GM20431 (cell line): ENCODE results near the gene ZFR.

Experiments
- in situ Hi-C: fragments of 300-500 bp; cut with MseI, MboI; formaldehyde crosslinking; loops from one replicate; pipeline ENCODE4 v1.15.0; 2020; ENCODE audit warnings: low sequenced_read_pairs; ENCODE audit not compliant: unreplicated experiment

The ZFR gene

DNA sequence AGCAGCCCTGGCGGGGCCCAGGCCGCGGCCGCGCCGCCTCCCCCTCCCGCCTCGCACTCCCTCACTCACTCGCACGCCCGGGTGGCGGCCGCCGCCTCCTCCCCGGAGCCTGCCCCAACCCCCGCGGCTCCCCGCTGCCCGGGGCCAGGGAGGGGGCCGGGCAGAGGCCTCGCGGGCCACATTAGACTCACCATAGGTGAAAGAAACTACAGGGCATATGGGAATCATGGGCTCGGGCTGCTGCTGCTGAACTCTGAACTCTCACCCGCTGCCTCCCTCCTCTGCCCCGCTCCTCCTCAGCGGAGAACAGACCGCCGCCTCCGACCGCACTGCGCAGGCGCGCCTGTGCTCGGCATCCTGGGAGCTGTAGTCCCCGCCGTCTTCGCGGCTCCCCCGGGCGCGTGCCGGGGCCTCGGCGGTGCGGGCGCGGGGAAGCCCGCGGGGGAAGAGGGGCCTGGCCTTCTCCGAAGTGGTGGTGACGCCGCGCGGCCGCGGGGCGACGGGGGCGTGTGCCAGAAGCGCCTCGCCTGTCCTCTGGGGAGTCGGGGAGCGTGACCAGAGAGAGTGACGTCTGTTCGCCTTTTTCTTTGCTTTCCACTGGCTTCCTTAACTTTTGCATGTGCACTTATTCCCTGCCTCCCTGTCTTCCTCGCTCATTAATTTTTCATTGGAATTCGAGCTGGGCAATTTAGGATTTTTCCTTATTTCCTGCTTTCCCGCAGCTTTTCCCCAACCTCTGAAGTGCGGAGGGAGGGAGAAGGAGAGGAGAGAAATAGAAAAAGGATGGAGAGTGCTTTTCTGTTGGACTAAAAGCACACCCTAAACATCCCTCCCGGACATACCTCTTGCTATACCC lies at the start of gene ZFR:
Gene ZFR (minus strand): TSS at position 310 of the 856 bp plus-strand sequence. CDS start 82 bp downstream, at position 228.
- in situ Hi-C loops: no loop called here

DNA sequence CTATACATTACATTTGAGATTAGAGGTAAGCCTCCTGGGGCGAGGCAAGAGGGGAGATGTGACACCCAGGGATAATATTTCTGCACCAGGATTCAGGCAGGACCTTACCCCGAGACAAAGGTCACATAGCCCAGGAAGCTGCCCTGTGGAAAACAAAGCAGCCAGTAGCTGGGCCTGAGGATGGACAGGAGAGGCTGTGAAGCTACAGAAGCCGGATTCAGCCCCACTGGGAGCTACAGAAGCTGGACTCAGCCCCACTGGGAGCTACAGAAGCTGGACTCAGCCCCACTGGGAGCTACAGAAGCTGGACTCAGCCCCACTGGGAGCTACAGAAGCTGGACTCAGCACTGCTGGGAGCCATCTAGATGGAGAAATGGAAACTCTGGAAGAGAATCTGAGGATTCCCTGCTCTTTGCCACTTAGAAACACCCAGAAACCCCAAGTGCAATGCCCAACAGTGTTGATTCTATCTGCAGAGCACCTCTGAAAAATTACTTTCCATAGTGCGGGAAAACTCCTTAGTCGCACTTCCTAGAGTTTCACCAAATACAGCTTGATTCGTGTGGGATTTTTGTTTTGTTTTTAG lies 46.5 kb upstream of the ZFR start:
- in situ Hi-C loops: no loop called here

DNA sequence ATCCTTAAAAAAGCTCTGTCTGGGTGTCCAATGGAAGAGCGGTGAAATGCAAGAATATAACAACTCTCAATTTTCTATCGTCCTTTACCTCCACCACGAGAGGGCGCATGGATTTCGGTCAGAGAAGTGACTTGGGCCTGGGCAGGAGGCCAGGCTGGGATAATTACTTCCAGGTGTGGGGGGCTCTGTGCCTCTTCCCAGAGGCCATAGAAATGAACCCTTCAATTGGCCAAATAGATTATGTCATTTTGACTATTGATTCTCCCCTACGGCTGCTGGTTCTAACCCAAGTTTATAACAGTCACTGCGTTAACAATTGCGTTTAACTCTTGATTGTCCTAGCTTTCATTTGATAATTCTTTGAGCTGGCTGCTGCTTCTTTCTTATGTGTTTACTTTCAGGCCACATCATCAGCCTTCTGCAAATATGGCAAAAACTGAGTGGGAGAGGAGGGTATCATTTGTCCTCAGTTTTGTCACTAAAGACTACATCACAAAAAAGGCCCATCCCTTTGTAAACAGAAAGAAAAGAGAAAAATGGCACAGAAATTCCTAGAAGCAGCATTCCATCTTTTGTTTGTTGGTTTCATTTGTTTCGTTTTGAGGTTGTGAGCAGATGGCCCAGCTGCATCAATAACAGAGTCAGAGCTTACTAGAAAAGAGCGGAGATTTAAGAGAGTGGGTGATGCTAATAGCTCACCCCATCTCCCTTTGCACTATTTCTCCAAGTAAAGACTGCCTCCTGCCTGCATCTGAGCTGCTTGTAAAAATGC lies 45.4 kb upstream of the ZFR start:
- in situ Hi-C loops: loop anchor here (10.0 kb wide), 1 partner anchor 105 kb away; no protein-coding TSS in a partner anchor

DNA sequence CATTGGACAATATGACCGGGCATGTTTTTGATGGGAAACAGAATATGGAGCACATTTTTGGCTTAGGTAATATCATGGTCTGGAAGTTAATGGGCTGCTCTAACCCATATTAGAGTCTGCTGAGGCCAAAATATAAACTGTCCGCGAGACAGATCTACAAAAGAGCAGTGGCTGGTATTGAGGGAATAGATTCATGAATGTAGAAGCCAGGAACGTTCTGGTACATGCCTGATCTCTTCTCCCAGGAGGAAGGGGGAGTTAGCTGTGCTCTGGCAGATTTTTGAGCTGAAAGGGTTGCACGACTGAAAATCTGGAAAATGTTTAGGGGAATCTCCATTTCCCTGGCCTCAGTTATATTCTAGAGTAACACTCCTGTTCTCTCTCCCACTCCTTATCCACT lies 42.9 kb upstream of the ZFR start:
- in situ Hi-C loops: loop anchor here (10.0 kb wide), 1 partner anchor 107 kb away; no protein-coding TSS in a partner anchor

DNA sequence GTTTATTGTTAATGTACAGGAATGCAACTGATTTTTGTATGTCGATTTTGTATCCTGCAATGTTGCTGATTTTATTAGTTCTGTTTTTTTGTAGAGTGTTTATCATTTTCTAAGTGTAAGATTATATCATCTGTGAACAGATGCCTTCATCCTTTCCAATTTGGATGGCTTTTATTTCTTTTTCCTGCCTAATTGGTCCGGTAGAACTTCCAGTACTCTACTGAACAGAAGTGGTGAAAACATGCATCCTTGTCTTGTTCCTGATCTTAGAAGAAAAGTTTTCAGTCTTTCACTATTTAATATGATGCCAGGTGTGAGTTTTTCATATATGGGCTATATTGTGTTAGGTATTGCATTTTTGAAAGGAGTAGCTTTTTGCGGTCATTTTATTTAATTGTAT lies 42.5 kb upstream of the ZFR start:
- in situ Hi-C loops: loop anchor here (10.0 kb wide), 1 partner anchor 108 kb away; no protein-coding TSS in a partner anchor

DNA sequence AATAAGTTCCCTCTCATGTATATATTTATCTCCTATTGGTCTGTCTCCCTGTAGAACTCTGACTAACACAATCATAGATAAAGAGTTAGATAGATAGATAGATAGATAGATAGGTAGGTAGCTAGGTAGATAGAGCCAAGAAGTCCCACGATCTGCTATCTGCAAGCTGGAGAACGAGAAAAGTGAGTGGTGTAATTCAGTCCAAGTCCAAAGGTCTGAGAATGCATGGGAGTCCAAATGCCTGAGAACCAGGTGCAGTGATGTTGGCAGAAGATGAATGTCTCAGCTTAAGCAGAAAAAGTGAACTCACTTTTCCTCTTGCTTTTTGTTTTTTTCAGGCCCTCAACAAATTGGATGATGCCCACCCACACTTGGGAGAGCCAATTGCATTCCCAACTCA lies 37.7 kb upstream of the ZFR start:
- in situ Hi-C loops: loop anchor here (10.0 kb wide), 1 partner anchor 113 kb away; no protein-coding TSS in a partner anchor

DNA sequence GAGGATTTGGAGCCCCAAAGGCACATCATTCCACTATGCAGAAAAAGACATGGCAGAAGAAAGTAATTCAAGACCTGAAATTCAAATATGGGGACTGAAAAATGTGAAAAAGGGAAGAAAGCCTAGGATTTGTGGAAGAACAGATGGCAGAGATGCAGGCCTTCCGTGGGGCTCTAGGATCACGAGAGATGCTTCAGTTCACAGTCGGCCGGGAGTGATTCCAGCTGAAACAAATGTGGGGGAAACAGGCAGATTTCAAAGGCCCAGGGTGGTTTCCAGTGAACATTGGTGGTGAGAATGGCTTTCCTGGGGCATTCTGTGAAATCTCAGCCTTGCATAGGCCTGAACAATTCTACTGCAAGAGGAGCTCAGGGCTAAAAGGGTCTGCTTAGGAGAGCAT lies 34.6 kb upstream of the ZFR start:
- in situ Hi-C loops: no loop called here

DNA sequence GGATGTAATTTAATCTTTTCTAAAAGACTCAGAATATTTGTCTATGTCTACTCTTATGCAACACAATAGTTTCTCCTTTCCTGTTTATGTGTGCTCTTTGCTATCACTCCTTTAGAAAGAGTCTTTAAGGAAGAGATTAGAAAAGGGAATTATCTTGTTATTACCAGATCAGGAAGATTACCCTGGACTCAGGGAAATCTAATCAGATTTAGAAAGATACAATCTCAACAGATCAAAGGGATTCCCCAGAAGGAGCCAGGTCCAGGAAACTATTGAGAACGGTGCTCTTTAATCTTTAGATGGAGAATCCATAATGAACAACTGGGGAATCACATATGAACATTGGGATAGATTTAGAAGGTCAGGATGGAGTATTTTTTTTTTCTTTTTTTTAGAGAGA lies 32.4 kb upstream of the ZFR start:
- in situ Hi-C loops: no loop called here

DNA sequence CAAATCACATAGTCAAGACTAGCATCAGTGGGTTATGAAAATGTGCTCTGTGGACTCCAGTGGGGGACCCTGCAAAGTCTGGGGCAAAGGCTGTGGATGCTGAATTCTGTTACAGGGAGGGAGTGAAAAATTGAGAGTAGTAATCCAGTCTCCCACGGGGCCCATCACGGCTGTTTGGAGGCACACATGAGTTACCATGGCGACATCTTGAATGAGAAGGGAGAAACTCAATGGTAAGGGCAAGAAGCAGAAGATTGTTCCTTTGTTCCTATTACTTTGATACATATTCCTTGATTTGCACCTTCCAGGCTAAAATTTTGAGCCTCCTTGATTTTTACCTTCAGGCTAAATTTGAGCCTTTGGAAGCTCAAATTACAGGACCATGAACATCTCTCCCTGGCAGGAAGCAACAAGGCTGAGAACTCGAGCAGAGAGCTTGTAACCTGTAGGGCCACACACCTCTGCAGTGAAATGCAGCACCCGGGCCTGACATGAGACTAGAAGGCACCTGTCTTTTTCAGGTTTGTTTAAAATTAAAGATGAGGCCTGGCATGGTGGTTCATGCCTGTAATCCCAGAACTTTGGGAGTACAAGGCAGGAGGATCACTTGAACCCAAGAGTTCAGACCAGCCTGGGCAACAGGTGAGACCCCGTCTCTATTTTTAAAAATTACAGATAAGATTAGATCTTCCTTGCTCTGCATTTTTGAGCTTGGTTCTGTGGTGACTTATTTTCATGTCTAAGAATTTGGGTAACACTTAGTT lies 31.0 kb upstream of the ZFR start:
- in situ Hi-C loops: no loop called here

DNA sequence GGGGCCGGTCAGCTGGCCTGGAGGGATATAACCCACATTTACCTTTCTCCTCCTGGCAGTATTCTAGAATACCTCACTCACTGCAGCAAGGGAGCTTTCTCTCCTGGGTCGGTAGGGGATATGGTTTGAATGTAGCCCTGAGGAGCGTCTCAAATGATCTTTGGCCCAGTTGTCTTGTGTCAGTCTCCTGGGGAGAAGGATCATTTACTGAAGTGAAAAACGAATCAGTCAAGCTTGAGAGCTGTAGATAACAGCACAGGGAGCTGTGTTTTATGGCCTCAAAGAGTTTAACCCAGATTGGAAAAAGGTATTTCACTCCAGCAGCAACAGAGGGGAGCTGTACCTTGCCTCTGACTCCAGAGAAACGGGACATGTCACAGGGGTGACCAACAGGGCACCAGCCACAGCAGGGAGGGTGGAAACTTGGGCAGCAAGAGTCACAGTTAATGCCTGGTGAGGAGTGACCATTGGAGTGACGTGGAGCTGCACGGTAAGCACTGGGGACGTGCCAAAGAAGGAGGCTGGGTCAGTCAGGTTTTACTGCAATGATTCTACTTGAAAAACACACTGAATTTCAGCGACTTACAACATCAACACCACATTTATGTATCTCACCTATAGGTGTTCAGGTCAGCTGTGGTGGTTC lies 29.8 kb upstream of the ZFR start:
- in situ Hi-C loops: no loop called here

DNA sequence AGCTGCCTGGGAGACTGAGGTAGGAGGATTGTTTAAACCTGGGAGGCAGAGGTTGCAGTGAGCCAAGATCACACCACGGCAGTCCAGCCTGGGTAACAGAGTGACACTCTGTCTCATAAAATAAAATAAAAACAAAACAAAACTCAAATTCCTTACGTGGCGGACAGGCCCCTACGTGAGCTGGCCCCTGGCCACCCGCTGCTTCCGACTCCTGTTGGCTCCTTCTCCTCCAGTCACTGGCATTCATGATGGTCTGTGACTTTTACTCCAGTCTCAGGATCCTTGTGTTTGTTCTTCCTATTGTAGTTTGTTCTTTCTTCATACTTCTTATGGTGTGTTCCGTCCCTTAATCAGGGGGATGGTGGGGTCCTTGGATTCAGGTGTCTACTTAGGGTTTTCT lies 28.5 kb upstream of the ZFR start:
- in situ Hi-C loops: no loop called here

DNA sequence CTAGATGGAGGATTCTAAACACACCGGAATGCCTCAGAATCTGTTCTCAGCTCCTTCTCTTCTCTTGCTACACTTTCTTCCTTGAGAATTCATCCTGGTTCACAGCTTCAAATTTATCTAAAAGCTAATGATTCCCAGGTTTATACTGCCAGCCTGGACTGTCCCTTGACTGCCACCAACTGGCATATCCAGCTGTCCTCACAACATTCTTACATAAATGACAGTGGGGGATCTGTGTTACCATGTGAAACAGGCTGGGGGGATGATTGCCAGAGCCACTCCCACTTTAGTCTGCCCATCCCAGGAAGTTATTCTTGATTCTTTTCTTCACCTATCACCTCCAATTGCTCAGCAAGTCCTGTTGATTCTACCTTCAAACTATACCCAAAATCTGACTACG lies 27.2 kb upstream of the ZFR start:
- in situ Hi-C loops: no loop called here

DNA sequence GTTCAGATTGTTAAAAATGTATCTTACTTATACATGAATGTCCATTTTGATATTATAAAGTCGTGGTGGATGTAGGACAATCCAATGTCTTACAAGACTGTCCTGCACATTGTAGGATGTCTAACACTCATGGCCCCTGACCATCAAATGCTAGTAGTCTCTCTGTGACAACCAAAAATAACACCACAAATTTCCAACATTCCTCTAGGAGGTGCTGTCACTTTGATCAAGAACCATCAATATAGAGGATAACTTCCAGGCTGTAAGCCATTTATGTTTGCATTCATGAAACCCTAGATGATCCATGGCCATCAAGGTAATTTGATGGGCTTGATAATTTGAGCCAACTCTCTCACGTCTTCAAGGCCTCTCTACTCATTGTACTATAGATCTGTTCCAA lies 20.5 kb upstream of the ZFR start:
- in situ Hi-C loops: no loop called here

DNA sequence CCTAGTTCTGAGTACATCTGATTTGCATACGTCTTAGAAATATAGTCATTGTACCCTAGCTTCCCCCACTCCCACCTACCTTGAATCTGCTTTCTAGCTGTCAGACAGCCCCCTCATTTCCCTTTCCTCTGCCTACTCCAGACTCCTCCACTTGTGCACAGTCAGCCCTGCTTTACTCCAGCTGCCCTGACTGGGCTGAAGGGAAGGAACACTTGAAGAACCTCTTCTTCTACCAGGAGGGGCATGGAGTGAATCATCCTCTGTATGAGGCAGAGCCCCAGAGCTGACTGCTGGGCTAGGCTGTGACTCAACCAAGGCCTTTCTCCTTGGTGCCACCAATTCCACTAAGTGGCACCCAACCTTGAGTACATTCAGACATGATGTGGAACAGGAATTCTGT lies 18.1 kb upstream of the ZFR start:
- in situ Hi-C loops: no loop called here

DNA sequence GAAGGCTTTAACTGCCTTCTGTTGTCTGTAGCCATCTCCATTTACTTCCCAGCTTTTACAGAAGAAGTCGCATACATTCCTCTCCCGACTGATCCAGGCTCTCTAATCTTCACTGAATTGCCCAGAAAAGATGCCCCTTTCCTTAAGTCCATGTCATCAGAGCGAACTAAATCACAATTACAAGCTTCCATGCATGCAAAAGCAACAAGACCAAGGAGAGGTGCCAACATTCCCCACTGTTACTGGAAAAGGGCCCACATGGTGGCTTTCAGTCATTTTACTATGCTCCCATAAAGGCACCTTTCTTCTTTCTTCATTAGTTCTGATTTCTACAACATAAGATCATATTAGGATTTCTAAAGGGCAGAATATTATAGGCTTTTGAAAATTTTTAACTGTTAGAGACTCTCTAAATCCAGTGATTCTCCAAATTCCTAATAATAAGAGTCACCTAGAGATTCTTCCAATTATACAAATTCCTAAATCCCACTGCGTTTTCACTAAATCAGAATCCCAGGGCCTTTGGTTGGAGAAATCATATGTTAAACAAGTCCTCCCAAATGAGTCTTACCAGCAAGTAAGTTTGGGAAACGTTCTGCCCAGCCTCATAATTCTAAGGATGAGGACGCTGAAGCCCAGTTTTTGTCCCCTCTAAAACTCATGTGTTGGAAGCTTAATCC lies 17.0 kb upstream of the ZFR start:
- in situ Hi-C loops: no loop called here

DNA sequence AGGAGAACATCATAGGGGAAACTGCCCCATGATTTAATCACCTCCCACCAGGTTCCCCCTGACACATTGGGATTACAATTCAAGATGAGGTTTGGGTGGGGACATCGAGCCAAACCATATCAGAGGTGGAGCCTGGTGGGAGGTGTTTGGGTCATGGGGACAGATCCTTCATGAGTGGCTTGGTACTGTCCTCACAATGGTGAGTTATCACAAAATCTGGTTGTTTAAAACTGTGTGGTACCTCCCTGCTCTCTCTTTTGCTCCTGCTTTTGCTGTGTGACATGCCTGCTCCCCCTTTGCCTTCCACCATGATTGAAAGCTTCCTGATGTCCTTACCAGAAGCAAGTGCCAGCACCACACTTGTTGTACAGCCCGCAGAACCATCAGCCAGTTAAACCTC lies 16.2 kb upstream of the ZFR start:
- in situ Hi-C loops: no loop called here

DNA sequence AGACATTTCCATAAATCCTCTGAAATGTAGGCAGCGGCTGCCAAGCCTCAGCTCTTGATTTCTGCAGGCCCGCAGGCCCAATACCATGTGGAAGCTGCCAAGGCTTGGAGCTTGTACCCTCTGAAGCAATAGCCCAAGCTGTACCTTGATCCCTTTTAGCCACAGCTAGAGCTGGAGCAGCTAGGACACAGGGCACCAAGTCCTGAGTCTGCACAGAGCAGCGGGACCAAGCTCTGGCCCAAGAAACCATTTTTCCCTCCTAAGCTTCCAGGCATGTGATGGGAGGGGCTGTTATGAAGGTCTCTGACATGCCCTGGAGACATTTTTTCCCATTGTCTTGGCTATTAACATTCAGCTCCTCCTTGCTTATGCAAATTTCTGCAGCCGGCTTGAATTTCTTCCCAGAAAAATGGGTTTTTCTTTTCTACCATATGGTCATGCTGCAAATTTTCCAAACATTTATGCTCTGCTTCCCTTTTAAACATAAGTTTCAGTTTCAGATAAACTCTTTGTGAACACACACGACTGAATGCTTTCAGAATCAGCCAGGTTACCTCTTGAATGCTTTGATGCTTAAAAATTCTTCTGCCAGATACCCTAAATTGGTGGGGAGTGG lies 14.4 kb upstream of the ZFR start:
- in situ Hi-C loops: no loop called here

DNA sequence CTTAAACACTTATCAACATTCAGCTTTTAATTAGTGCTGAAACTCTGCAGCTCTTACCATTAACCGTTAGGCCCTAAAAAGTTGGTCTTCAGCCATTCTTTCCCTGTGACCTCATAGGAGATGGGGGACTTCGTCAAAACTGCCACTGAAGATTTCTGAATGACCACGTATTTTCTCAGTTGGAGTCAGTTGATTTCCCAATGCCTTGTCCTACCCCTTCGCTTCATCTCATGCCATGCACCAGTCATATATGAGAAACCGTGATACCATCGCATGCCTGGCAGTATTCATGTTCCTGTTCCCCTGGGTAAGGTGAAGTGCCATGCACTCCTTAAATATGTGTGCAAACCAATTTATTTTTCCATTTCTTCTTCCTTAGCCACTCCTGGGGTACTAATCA lies 10.8 kb upstream of the ZFR start:
- in situ Hi-C loops: no loop called here

DNA sequence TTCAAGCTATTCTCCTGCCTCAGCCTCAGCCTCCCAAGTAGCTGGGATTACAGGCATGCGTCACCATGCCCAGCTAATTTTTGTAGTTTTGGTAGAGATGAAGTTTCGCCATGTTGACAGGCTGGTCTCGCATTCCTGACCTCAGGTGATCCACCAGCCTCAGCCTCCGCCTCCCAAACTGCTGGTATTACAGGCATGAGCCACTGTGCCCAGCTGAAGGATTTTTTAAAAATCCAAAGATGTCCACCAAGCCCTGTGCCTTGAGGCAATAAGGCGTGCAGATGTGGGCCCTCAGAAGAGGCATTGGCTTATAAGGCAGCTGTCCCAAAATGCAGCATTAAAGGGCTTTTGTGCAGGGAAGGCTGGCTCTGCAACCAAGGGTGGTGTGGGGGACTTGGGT lies 10.3 kb upstream of the ZFR start:
- in situ Hi-C loops: no loop called here
